Fibroblast of villous mesenchyme (primary cell): Measurements from ENCODE around the gene INPP4B. TPM values are rescaled to one million over a fixed set of nuclear protein-coding genes. Genes with fewer than 3 reads are reported as not detected.

Source experiments
- DNase-seq: peaks from one replicate; pipeline ENCODE4 v3.0.0-alpha.2; 2010; ENCODE audit warnings: low read depth
- H3K4me3 ChIP-seq: 2 replicates; pipeline ENCODE4 v1.5.1; 2011; ENCODE audit warnings: low read depth, mild to moderate bottlenecking, low read length
- CTCF ChIP-seq: IDR thresholded peaks from 2 replicates; pipeline ENCODE4 v1.5.1; 2012; ENCODE audit warnings: low read depth, mild to moderate bottlenecking, low read length; ENCODE audit not compliant: insufficient read depth
- total RNA-seq: library from RNA; depleted of rRNA; stranded (reverse); fragments of >200 nt; gene quantifications from 2 replicates; pipeline ENCODE4 v1.2.3, GENCODE V29; 2012

INPP4B gene
- total RNA-seq, 1 donor = 64.3 TPM

- no peak for DNase-seq
These were observed 138.7 kb downstream of the INPP4B start for GRCh38 chr4:142707401-142707800.

GRCh38 chr4:142706381-142706780 is 139.7 kb downstream of the INPP4B start:
- no peak for DNase-seq
- TF ChIP-seq CTCF = no peak

More at GRCh38 chr4:142707401-142707800, 138.7 kb downstream of the INPP4B start:
- TF ChIP-seq CTCF = no peak
- H3K4me3 ChIP-seq = no peak overlapping the region

GRCh38 chr4:142705820-142706219 is 140.3 kb downstream of the INPP4B start:
- no peak for DNase-seq
- TF ChIP-seq CTCF = no peak
- H3K4me3 ChIP-seq = no peak overlapping the region

More at GRCh38 chr4:142706381-142706780, 139.7 kb downstream of the INPP4B start:
- no peak overlapping the region for H3K4me3 ChIP-seq

- no peak for DNase-seq
- H3K4me3 ChIP-seq = no peak overlapping the region
- TF ChIP-seq CTCF = no peak
These were observed 142.3 kb downstream of the INPP4B start for GRCh38 chr4:142703694-142704309.

- no peak overlapping the region for H3K4me3 ChIP-seq
- no peak for TF ChIP-seq CTCF
- DNase-seq = no peak
These were observed 145.1 kb downstream of the INPP4B start for GRCh38 chr4:142701017-142701416.

- H3K4me3 ChIP-seq = no peak overlapping the region
- TF ChIP-seq CTCF = no peak
- no peak for DNase-seq
These were observed 145.6 kb downstream of the INPP4B start for GRCh38 chr4:142700531-142700930.

GRCh38 chr4:142698552-142698951 is 147.5 kb downstream of the INPP4B start:
- no peak for TF ChIP-seq CTCF
- DNase-seq = no peak
- H3K4me3 ChIP-seq = no peak overlapping the region
